ENCODE results near the gene BOD1.
A peak's percentile ranks its signal among the peaks of the same experiment; 100 is the strongest.

BOD1 gene

GRCh38 chr5:173640156-173640804, 23.8 kb upstream of the BOD1 start:
- no peak for DNase-seq

DNA sequence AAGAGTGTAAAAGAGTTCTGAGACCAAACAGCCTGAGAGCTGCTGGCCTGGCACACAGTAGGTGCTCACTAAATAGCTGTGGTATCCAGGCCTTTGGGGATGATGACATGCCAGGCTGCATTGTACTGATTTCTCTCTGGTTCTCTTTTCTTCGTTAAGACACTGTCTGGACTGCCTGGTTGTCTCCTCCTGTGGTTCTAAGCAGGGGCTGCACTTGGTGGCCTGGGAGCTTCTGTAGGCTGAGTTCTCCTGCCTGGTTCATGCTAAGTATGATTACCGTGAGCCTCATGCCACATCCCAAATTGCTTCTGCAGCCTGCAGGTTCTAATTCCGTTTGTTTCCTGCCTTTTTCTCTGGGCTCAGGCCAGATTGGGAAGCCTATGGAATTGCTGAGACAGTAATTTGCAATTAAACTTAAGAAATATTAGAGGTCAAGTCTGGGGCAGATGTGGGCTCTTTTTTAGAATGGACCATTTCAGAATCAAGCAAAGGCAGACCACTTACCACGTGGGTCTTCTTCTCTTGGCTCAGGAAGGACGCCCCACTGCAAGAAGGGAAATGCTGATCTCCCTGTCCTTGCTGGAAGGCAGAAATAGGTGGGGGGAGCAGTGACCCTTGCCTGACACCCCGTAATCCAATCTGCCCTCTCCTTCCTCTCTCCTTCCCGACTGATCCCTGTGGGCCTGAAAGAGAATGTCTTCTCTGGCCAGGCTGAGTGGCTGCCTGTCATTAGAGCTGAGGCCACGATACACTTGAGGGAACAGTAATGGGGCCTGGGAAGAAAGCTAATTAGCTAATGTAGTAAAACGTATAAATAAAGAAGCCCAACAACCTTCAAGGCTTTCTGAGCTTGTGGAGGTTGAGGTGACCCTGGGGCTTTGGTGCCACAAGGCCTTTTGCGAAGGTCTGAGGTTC, 21.9 kb upstream of the BOD1 start:
- DNase-seq, result no peak

- no peak for DNase-seq
These were observed 20.9 kb upstream of the BOD1 start for GRCh38 chr5:173637340-173637739.

DNA sequence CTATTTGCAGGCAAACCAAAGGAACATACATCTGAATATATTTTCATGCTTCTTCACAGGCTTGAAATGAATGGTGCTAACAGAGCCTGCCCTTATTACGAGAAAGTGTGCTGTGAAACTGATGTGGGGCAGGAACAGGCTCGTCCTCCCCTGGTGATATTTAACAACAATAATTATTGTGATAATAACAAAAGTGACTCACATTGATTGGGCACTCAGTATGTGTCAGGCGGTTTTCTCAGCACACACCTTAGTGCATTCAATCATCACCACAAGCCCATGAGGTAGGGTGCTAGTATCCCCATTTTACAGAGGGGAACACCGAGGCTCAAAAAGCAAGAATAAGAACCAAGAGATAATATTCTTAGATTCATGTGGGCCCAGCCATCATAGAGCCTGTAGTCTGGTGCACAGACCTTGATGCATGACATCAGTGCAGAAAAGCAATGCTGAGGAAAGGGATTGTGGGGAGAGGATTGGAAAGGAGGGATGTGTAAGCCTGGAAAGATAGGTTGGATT, 18.1 kb upstream of the BOD1 start:
- DNase-seq, result no peak

GRCh38 chr5:173633304-173633703, 16.9 kb upstream of the BOD1 start:
- no peak for DNase-seq

DNA sequence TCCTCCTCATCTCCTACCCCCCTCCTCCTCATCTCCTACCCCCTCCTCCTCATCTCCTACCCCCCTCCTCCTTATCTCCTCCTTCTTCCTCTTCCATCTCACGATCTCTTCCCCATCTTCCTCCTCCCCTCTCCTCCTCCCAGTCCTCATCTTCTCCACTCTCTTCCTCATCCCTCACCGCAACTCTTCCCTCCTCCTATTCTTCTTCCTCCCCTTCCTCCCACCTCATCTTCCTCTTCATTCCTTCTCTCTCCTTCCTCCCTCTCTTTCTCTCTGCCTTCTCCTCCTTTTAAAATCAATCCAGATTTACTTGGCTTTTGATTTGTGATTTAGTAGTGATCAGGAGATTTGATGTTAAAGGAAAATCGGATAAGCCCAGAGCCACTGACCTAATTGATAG, 15.0 kb upstream of the BOD1 start:
- DNase-seq, result no peak

DNA sequence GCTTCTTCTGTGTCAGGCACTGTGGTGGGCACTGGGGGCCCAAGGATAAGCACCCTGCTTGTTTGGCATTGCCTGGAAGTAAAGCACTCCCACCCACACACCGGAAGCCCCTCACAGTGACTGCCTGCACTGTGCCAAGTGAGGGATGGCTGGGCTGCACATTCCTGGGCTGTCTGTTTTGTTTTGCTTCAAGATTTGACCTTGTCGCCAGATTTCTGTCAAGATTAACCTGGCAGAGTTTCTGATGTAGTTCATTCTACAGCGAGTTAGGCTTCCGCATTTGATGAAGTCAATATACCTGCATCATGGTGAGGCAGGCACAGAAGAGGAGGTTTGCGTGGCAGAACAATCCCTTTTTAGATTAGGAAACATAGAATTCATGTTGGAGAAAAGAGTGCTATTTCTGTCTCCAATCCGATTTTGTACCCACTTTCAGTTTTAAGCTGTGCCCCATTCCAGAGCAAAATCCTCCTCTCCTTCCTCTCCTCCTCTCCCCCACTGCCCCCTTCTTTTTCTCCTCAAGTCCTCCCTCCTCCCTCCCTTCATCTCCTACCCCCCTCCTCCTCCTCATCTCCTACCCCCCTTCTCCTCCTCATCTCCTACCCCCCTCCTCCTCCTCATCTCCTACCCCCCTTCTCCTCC, 14.4 kb upstream of the BOD1 start:
- DNase-seq, result no peak

GRCh38 chr5:173629628-173630027, 13.2 kb upstream of the BOD1 start:
- peak in 1 of 2 experiments; percentile 30 for DNase-seq

DNA sequence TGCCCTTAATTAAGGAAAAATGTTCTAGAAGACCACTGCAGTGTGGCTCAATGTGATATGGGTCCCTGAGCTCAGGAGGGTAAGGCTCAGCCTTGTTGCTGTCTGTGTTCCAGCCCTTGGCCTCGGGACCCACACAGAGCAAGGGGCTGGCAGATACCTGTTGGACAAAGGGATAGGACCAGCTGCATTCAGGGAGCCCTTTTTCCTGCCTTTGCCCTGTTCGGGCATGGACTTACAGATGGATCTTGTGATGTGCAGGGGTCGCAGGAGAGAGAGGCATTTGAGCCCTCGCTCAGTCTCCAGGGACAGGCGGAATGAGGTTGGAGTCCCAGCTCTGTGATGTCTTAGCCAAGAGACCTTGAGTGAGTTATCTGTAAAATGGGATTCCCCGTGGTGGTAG, 12.1 kb upstream of the BOD1 start:
- DNase-seq, result no peak

DNA sequence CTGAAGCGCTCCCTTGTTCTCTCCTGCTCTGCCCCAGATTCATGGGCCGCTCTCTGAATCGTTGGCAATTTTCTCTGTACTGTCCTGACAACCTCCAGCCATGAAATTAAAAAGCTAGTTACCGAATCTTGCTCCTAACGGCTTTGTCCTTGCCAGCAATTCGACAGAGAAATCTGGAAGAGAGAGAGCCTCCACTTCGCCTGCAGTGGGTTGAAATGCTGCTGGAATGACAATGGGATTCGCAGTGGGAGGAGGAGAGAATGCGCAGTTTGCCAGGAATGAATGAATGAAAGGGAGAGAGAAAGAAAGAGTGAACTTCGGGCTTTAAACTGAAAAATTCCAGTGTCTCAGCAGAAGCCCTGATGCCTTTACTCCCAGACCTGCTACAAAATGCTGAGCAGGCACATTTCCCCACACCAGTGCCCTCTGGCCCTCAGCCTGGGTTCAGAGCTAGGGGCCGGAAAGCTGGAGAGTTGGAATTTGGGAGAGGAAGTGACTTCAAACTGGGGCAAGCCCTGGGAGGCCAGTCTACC, 11.5 kb upstream of the BOD1 start:
- no peak for DNase-seq

DNA sequence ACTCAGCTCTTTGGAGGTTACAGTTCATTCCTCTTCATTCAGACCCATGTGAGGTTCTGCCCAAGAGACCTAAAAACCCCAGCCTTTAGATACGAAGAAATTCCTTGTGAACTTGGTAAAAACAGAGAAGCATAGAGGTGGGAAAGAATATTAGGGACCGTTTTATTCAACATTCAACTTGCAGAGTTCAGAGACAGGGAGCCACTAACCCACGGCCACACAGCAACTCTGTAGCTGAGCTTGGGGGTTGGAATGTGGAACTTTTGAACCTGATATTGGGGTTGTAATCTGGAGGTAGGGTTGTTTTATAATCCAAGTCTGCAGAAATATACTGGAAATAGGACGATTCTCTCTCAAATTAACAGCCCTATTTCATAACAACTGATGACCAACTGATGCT, 10.8 kb upstream of the BOD1 start:
- no peak for DNase-seq

DNA sequence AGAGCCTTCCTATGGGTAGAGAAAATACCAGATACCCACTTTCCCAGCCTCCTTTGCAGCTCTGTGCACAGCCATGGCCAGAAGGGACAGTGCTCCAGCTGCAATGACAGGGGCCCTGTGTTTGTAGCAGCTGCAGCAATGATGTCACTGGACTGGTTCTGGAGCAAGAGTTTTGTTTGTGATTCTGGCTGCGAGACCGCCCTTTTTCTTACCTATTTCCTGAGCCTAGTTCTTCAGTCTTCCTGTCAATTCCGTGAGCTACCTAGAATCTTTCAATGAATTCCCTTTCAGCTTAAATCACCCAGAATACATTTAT, 10.0 kb upstream of the BOD1 start:
- DNase-seq, result no peak

GRCh38 chr5:173625673-173626504, 9.4 kb upstream of the BOD1 start:
- DNase-seq, result no peak

DNA sequence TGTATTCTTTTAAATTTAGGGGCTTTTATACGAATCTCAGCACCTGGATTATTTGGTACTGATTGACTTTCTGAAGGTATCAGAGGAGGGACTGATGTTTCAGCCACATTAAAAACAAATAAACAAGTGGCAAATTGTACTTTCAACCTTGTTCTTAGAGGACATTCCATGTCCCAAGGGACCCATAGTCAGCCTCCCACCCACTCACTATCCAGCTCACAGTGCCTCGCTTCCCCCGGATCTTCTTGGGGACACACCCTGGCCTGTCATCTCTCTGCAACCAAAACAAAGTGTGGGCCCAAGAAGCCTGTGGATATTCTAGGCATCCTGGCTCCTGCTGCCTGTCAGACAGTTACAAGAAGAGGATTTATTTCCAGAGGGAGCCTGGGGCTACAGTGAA, 8.8 kb upstream of the BOD1 start:
- no peak for DNase-seq

DNA sequence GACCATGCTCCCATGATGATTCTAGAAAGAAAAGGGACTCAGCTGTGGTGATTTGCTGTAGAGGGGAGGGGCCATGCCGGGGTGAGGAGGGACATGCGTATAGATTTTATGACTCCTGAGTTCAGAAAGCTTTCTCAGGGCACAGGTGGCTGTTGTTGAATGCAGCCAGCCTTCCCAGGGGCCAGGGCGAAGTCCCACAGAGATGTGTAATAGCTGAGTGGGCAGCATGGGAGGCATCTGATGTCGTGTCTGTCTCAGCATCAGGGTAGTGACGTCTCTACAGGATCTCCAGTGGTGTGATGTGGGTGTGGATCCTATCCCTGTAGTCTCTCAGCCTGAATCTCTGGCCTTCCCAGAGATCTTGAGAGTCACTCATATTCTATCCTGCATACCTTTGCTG, 7.8 kb upstream of the BOD1 start:
- no peak for DNase-seq

DNA sequence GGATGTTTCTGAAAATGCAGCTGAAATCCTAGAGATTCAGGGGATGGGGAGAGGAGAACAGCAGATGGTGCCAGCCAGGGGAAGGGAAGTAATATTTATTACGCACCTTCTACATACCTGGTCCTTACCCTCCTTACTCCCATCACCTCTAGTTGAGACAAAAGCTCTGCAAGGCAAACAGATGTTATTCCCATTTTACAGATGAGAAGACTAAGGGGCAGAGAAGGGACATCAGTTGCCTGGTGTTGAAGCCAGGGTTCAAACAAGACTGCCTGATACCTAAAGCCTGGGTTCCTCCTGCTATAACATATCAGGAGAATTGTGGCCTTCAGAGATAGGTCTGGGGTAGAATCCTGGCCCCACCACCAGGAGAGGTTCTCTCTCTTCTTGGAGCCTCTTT, 7.3 kb upstream of the BOD1 start:
- no peak for DNase-seq

- DNase-seq, result no peak
These were observed 6.9 kb upstream of the BOD1 start for GRCh38 chr5:173623296-173623771.

DNA sequence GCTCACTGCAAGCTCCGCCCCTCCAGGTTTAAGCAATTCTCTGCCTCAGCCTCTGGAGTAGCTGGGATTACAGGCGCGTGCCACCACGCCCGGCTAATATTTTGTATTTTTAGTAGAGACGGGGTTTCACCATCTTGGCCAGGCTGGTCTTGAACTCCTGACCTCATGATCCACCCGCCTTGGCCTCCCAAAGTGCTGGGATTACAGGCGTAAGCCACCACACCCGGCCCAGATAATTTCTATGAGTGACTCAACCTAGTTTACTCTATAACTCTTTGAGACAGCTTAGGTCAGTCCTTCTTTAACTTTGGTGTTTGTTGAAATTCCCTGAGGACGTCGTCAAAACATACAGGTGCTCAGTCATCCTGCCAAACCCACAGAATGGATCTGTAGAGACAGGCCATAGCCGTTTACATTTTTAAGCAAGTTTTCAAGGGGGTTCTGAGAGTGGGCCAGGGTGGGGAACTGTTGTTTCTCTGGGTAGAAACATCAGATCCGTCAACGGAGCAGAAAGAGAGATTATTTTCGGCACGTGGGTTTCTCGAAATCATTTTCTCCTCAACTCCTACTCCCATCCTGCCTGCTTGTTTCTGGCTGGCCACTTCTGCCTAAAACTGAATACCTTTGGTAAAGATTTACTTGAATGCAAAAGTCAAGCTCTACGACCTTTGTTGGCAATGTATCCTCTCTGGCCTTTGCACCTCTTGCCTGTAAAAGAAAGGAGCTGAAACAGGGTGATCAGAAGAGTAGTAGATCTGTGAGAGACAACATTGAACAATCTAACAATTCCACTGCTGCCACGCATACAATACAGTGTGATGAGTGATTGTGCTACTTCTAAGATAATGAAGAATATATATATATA, 6.0 kb upstream of the BOD1 start:
- DNase-seq, result no peak

DNA sequence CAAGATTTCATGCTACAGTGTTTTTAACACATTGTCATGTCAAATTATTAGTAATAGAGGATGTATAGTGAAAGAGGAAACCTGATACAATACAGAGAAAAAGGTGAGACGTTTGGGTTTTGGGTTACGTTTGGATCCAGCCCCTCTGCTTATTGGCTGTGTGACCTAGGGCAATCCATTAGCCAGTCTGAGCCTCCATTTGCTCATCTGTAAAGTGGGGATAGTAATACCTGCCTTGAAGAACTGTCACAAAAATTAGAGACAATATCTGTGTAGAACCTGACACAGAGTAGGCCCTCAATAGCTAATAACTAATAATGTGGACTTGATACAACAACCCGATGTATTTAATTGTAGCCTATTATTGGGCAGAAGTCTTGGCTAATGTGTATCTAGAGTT, 4.3 kb upstream of the BOD1 start:
- no peak for DNase-seq

DNA sequence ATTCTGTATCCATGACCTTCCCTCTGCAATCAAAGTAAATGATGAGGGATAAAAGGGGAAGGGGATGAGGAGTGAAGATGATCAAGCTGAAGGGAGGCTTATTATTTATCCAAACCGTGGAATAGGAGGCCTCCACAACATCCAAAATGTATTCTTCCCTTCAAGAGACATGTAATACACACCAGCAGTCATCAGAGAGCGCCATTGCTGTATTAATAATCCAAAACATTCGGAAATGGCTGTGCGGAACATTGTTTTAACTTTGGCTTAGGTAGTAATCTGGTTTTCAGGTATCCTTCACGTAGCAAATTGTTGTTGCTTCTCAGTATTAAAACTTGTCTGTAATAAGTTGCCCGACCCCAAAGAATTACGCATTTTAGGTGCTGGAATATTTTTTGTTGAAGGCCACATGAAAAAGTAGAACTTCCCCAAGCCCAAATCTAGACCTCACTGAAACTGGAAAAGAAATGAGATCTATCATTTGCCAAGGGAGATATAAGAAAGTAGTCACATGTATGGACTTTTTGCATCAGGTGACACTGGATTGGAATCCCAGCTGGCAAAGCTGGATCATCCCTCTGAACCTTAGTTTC, 2.6 kb upstream of the BOD1 start:
- peak; percentile 28 to 32 for DNase-seq
